ENCODE results near the gene ZG16B. TPM values are rescaled to one million over a fixed set of nuclear protein-coding genes. Genes with fewer than 3 reads are reported as not detected.

The ZG16B gene
- total and polyA plus RNA-seq, 2 of the 8 experiments (the other 6 are each of a cell fraction or from before 2014, with no cell fraction given), result 0.11 TPM; not detected in 1

DNA sequence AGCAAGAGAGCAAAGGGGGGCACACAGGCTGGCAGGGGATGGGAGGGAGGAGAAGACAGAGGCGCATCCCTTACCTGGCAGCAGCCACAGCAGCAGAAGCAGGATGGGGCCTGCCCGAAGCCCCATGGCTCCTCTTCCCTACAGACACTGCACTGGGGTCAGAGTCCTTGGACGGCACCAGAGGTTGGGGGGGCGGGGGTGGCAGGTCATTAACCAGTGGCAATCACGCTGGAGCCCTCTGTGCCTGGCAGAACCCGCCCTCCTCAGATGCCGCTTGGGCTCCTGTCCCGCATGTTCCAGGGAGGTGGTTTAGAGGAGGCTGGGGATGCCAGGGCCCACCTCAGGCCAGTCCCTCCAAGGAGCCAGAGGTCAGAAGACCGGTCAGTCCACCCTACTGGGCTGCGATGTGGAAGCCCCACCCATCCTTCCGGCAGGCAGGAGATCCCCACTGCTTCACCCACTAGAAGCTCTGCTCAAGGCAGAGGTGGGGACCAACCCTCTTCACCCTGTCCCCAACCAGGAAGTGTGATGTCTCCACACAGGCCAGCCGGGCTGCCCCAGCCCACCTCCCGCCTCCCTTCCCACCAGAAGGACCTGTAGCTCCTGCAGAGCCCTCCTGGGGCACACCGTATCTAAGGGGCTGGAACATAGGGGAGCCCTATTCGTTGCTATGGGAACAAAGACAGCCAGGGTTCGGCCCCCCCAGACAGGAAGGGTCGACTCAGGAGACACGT lies 11.7 kb downstream of the ZG16B start:
- Histone ChIP-seq H3K18ac (ENCODE audit: extremely low read depth, low read length) (no peak overlapping the region), H2AFZ (ENCODE audit: low read length) (no peak overlapping the region), H3K23ac (ENCODE audit: insufficient read length) (no peak overlapping the region), H3K27ac (ENCODE audit: low read depth, low read length) (no peak overlapping the region), H4K8ac (ENCODE audit: extremely low read depth, insufficient read depth, low read length) (no peak overlapping the region), H3K36me3 (ENCODE audit: control insufficient read depth in 2 of 4, insufficient read depth in 4 of 4, low read length in 3 of 4) (no peaks in the 10 kb centered on the region), H3K4me3 (ENCODE audit: extremely low read depth in 1 of 4, insufficient read depth in 2 of 4, low read depth in 3 of 4, low read length in 4 of 4) (peak overlapping the region in 1 of 4 experiments; percentile 39; a peak in 1 of 8 replicates), H2BK5ac (ENCODE audit: low read depth, low read length) (no peak overlapping the region), H3K56ac (replicated peaks; ENCODE audit: insufficient read length, low read depth, low read length) (no peak overlapping the region), H4K20me1 (replicated peaks in 1 of 2; ENCODE audit: control insufficient read depth in 1 of 2, insufficient read depth in 2 of 2, low read length in 2 of 2) (peaks cover 0 to 2% of the 10 kb centered on the region in 2 experiments), H3K4ac (replicated peaks; ENCODE audit: insufficient read length, low read depth, low read length) (no peak overlapping the region), H3K79me2 (ENCODE audit: control insufficient read depth in 1 of 2, insufficient read depth in 2 of 2, low read length in 2 of 2) (no peaks in the 10 kb centered on the region), H4K91ac (replicated peaks; ENCODE audit: insufficient read length, low read length) (no peak overlapping the region), H2AK5ac (ENCODE audit: low read depth, low read length) (no peak overlapping the region), H2BK12ac (ENCODE audit: low read depth, low read length) (no peak overlapping the region), H3K23me2 (ENCODE audit: low read depth, low read length) (peaks cover 9% of the 10 kb centered on the region; the same call in 1 of the 2 replicates), H3K14ac (ENCODE audit: insufficient read length) (no peak overlapping the region), H3K9me3 (ENCODE audit: insufficient read depth in 2 of 2, low read depth in 1 of 2, low read length in 1 of 2) (no peaks in the 10 kb centered on the region), H4K5ac (ENCODE audit: insufficient read length, low read depth, low read length) (no peak overlapping the region), H3K9ac (replicated peaks in 1 of 4; ENCODE audit: extremely low read depth in 1 of 4, low read depth in 3 of 4, low read length in 3 of 4) (no peak overlapping the region), H3K4me1 (replicated peaks in 1 of 4; ENCODE audit: control insufficient read depth in 3 of 4, insufficient read depth in 4 of 4, low read length in 3 of 4) (peaks cover 0 to 3% (median 2%) of the 10 kb centered on the region in 4 experiments; a peak in 3 of 7 replicates), H3K79me1 (ENCODE audit: low read depth, low read length) (no peaks in the 10 kb centered on the region), H3K4me2 (ENCODE audit: insufficient read depth in 1 of 2, low read depth in 2 of 2, low read length in 2 of 2) (0 out of 4 replicates have a peak overlapping the region, but pooled peaks of 1 of the 2 experiments have one; percentile 15), H2BK15ac (ENCODE audit: low read length) (no peak overlapping the region), H2BK20ac (ENCODE audit: low read length) (no peak overlapping the region), H2BK120ac (replicated peaks; ENCODE audit: low read depth, low read length) (no peak overlapping the region), H3K27me3 (replicated peaks in 1 of 4; ENCODE audit: control insufficient read depth in 3 of 4, extremely low read depth in 1 of 4, insufficient read depth in 3 of 4, low read length in 3 of 4) (peaks cover 0 to 6% (median 3%) of the 10 kb centered on the region in 4 experiments; a peak in 4 of 7 replicates)
- ChIA-PET CTCF (ENCODE audit: partially characterized antibody) (interaction anchor here (0.6 to 4.9 kb wide), 17 partner anchors 9 to 123 kb away, joined by 3 to 49 read pairs (median 4); partner anchors contain the start of gene PRSS22), POLR2A (ENCODE audit: partially characterized antibody) (interaction anchor here (0.6 to 1.3 kb wide), 3 partner anchors 12 to 75 kb away, joined by 3 read pairs; no protein-coding TSS in a partner anchor)
- WGBS, 2 experiments (ENCODE audit: extremely low coverage in 1 of 2, insufficient coverage in 1 of 2, insufficient read length in 1 of 2, insufficient replicate concordance in 2 of 2, low coverage in 1 of 2, low lambda C conversion rate in 2 of 2, missing lambda C conversion rate in 1 of 2), result 82% methylated on average over 16 of the region's 18 CpGs; no CpG with 5 or more reads in 1 of the 2 experiments
- FAIRE-seq, result no peak
- DNase-seq (ENCODE audit: low read depth in 1 of 2, low spot score in 2 of 2), result no peak
- TF ChIP-seq NRF1 (IDR thresholded peaks at IDR 0.05; ENCODE audit: low read depth, low read length) (no peak), KDM5A (IDR thresholded peaks at IDR 0.05; ENCODE audit: low read length) (no peak), CBX8 (IDR thresholded peaks at IDR 0.05; ENCODE audit: borderline replicate concordance, low read depth, low read length) (no peak), E2F6 (IDR thresholded peaks at IDR 0.05) (no peak), CTCF (IDR thresholded peaks at IDR 0.05; ENCODE audit: control extremely low read depth in 1 of 3, insufficient read depth in 1 of 3, low read depth in 1 of 3, low read length in 3 of 3) (no peak), ASH2L (IDR thresholded peaks at IDR 0.05; ENCODE audit: low read length) (no peak), RXRA (IDR thresholded peaks at IDR 0.05; ENCODE audit: insufficient read depth, low read depth, low read length) (no peak), SUZ12 (IDR thresholded peaks at IDR 0.05; ENCODE audit: low read length) (no peak), SP4 (IDR thresholded peaks at IDR 0.05; ENCODE audit: low read length) (no peak)

Data from H1 (cell line).